ENCODE results near the gene DLX3.

DNA sequence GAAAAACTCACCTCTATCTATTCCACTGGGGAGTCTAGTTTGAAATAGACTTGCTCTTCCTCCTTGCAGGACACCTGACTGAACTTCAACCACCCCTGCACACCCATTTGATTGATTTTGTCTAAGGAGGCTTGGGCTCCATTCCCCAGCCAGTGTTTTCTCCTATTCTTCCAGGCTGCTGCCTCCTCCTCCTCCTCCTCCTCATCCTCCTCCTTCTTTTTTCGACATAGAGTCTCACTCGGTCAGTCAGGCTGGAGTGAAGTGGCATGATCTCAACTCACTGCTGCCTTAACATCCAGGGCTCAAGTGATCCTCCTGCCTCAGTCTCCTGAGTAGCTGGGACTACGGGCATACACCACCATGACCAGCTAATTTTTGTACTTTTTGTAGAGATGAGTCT is 27.8 kb downstream of the DLX3 start:
- TF ChIP-seq, protein P1, sequence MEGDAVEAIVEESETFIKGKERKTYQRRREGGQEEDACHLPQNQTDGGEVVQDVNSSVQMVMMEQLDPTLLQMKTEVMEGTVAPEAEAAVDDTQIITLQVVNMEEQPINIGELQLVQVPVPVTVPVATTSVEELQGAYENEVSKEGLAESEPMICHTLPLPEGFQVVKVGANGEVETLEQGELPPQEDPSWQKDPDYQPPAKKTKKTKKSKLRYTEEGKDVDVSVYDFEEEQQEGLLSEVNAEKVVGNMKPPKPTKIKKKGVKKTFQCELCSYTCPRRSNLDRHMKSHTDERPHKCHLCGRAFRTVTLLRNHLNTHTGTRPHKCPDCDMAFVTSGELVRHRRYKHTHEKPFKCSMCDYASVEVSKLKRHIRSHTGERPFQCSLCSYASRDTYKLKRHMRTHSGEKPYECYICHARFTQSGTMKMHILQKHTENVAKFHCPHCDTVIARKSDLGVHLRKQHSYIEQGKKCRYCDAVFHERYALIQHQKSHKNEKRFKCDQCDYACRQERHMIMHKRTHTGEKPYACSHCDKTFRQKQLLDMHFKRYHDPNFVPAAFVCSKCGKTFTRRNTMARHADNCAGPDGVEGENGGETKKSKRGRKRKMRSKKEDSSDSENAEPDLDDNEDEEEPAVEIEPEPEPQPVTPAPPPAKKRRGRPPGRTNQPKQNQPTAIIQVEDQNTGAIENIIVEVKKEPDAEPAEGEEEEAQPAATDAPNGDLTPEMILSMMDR (IDR thresholded peaks at IDR 0.05; ENCODE audit: poor library complexity, severe bottlenecking): no peak
- TF ChIP-seq SMC3 (conservative IDR thresholded peaks at IDR 0.05; ENCODE audit: poor library complexity): no peak

Measured in neural cell (in vitro differentiated cells).